ENCODE data around the gene PEX14. TPM values are rescaled to one million over a fixed set of nuclear protein-coding genes. Genes with fewer than 3 reads are reported as not detected.

PEX14 gene
- total RNA-seq, 1 donor from 2014 or later, result 21.6 TPM

- no peak for TF ChIP-seq POLR2AphosphoS5 (IDR thresholded peaks at IDR 0.05; ENCODE audit: insufficient read depth in 1 of 2, low read depth in 1 of 2)
- TF ChIP-seq CTCF (IDR thresholded peaks at IDR 0.05), result no peak
- no peak for TF ChIP-seq POLR2A (IDR thresholded peaks at IDR 0.05)
- Histone ChIP-seq H3K4me1 (peaks cover 5% of the 10 kb centered on the region), H3K4me3 (no peak overlapping the region), H3K9me3 (no peaks in the 10 kb centered on the region), H3K27ac (no peak overlapping the region), H3K36me3 (no peaks in the 10 kb centered on the region), H3K27me3 (no peaks in the 10 kb centered on the region)
- DNase-seq (ENCODE audit: extremely low spot score in 2 of 2), result no peak
- intact Hi-C loops (cut with DNase I), result no loop called here
These were observed 5.9 kb downstream of the PEX14 start for GRCh38 chr1:10480614-10481013.

GRCh38 chr1:10484521-10484920 lies 9.8 kb downstream of the PEX14 start:
- TF ChIP-seq POLR2A (IDR thresholded peaks at IDR 0.05) (no peak), CTCF (IDR thresholded peaks at IDR 0.05) (no peak), POLR2AphosphoS5 (IDR thresholded peaks at IDR 0.05; ENCODE audit: insufficient read depth in 1 of 2, low read depth in 1 of 2) (no peak)
- no peaks in the 10 kb centered on the region for H3K4me1 ChIP-seq
- intact Hi-C loops (cut with DNase I), result no loop called here
- H3K9me3 ChIP-seq, result no peaks in the 10 kb centered on the region
- H3K36me3 ChIP-seq, result no peaks in the 10 kb centered on the region
- H3K27me3 ChIP-seq, result no peaks in the 10 kb centered on the region
- no peak overlapping the region for H3K27ac ChIP-seq
- H3K4me3 ChIP-seq, result no peak overlapping the region
- DNase-seq (ENCODE audit: extremely low spot score in 2 of 2), result no peak

- H3K4me3 ChIP-seq, result no peak overlapping the region
- intact Hi-C loops (cut with DNase I), result no loop called here
- no peak overlapping the region for H3K27ac ChIP-seq
- peaks cover 4% of the 10 kb centered on the region for H3K4me1 ChIP-seq
- no peak for DNase-seq (ENCODE audit: extremely low spot score in 2 of 2)
- H3K9me3 ChIP-seq, result no peaks in the 10 kb centered on the region
- no peaks in the 10 kb centered on the region for H3K27me3 ChIP-seq
- no peaks in the 10 kb centered on the region for H3K36me3 ChIP-seq
- TF ChIP-seq CTCF (IDR thresholded peaks at IDR 0.05), result no peak
- TF ChIP-seq POLR2A (IDR thresholded peaks at IDR 0.05), result no peak
- TF ChIP-seq POLR2AphosphoS5 (IDR thresholded peaks at IDR 0.05; ENCODE audit: insufficient read depth in 1 of 2, low read depth in 1 of 2), result no peak
These were observed 14.7 kb downstream of the PEX14 start for GRCh38 chr1:10489291-10490055.

- intact Hi-C loops (cut with DNase I), result no loop called here
- DNase-seq (ENCODE audit: extremely low spot score in 2 of 2), result no peak
- no peaks in the 10 kb centered on the region for H3K27me3 ChIP-seq
- H3K4me3 ChIP-seq, result no peak overlapping the region
- no peak overlapping the region for H3K27ac ChIP-seq
- H3K4me1 ChIP-seq, result peaks cover 14% of the 10 kb centered on the region
- no peaks in the 10 kb centered on the region for H3K9me3 ChIP-seq
- TF ChIP-seq CTCF (IDR thresholded peaks at IDR 0.05) (no peak), POLR2A (IDR thresholded peaks at IDR 0.05) (no peak), POLR2AphosphoS5 (IDR thresholded peaks at IDR 0.05; ENCODE audit: insufficient read depth in 1 of 2, low read depth in 1 of 2) (no peak)
- H3K36me3 ChIP-seq, result no peaks in the 10 kb centered on the region
These were observed 15.7 kb downstream of the PEX14 start for GRCh38 chr1:10490286-10490970.

GRCh38 chr1:10494418-10494753 lies 19.6 kb downstream of the PEX14 start:
- Histone ChIP-seq H3K4me1 (peaks cover 27% of the 10 kb centered on the region), H3K27ac (no peak overlapping the region), H3K36me3 (no peaks in the 10 kb centered on the region), H3K9me3 (no peaks in the 10 kb centered on the region), H3K4me3 (no peak overlapping the region), H3K27me3 (no peaks in the 10 kb centered on the region)
- no peak for DNase-seq (ENCODE audit: extremely low spot score in 2 of 2)
- intact Hi-C loops (cut with DNase I), result no loop called here
- no peak for TF ChIP-seq POLR2AphosphoS5 (IDR thresholded peaks at IDR 0.05; ENCODE audit: insufficient read depth in 1 of 2, low read depth in 1 of 2)
- no peak for TF ChIP-seq CTCF (IDR thresholded peaks at IDR 0.05)
- TF ChIP-seq POLR2A (IDR thresholded peaks at IDR 0.05), result no peak
